AG09319 (cell line): ENCODE measurements around the gene ASPSCR1.
"Not testable (repeated sequence)": the region's sequence is repeated elsewhere in the genome, so short reads cannot be mapped to it uniquely, and the experiment has no call there.

ENCODE experiments used
- DNase-seq: peaks from one replicate; pipeline ENCODE4 v3.0.0-alpha.2; 2010; ENCODE audit warnings: low read depth; ENCODE audit errors: extremely low read depth
- TF ChIP-seq, protein P1 (sequence below): IDR thresholded peaks from 2 replicates; pipeline ENCODE4 v1.5.1; 2011; ENCODE audit warnings: low read depth, mild to moderate bottlenecking, inconsistent platforms, low read length, moderate library complexity

Gene ASPSCR1

GRCh38 chr17:81947189-81947588, 30.2 kb upstream of the ASPSCR1 start, which contains the start of gene MYADML2:
Gene MYADML2 (minus strand): TSS chr17:81947233. CDS start chr17:81941741, 5,492 bp downstream.
- TF ChIP-seq, protein P1, sequence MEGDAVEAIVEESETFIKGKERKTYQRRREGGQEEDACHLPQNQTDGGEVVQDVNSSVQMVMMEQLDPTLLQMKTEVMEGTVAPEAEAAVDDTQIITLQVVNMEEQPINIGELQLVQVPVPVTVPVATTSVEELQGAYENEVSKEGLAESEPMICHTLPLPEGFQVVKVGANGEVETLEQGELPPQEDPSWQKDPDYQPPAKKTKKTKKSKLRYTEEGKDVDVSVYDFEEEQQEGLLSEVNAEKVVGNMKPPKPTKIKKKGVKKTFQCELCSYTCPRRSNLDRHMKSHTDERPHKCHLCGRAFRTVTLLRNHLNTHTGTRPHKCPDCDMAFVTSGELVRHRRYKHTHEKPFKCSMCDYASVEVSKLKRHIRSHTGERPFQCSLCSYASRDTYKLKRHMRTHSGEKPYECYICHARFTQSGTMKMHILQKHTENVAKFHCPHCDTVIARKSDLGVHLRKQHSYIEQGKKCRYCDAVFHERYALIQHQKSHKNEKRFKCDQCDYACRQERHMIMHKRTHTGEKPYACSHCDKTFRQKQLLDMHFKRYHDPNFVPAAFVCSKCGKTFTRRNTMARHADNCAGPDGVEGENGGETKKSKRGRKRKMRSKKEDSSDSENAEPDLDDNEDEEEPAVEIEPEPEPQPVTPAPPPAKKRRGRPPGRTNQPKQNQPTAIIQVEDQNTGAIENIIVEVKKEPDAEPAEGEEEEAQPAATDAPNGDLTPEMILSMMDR, result no peak
- no peak for DNase-seq

DNA sequence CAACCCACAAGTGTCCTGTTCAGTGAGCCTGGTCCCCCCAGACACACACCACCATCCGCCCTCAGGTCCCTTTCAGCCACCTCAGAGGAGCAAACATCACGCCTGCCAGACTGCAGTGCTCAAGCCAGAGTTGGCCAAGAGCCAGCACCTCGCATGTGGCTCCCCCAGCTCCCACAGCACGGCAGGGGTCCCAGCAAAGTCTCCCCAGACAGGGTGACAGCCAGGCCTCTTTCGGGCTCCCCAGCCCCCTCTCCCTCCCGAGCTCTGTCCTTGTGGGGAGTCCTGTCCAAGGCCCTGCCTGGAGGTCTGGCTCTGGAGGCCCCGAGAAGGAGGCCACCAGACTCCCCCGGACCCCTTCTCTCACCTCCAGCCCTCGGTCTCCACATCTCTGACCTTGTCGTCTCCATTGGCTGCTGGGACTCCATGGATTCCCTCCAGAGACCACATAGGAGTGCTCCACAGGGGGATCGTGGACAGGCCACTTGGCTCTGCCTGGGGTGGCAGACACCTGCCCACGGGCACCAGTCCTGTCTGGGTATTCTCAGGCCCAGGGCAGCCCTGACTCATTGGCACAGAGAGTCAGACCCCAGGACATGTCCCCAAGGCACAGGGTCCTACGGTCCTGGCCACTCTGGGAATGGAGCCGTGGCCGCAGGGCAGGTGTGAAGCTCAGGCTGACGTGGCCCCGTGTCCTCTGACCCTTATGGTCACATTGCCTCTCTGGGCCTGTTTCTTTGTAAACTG, 28.6 kb upstream of the ASPSCR1 start:
- TF ChIP-seq, protein P1, result no peak
- DNase-seq, result no peak

GRCh38 chr17:81950501-81950900, 26.9 kb upstream of the ASPSCR1 start:
- TF ChIP-seq, protein P1, result no peak
- DNase-seq, result no peak

GRCh38 chr17:81951785-81952684, 25.4 kb upstream of the ASPSCR1 start:
- TF ChIP-seq, protein P1, result no peak
- DNase-seq, result no peak

GRCh38 chr17:81952792-81953228, 24.6 kb upstream of the ASPSCR1 start:
- TF ChIP-seq, protein P1, result no peak
- no peak for DNase-seq

DNA sequence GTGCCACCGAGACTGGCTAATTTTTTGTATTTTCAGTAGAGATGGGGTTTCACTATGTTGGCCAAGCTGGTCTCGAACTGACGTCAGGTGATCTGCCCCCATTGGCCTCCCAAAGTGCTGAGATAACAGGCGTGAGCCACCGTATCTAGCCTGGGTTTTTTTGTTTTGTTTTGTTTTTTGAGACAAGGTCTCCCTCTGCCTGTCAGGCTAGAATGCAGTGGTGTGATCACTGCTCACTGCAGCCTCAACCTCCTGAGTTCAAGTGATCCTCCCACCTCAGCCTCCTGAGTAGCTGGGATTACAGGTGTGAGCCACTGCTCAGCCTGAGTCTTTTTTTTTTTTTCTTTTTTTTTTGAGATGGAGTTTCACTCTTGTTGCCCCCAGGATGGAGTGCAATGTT, 24.0 kb upstream of the ASPSCR1 start:
- not testable (repeated sequence) for DNase-seq

DNA sequence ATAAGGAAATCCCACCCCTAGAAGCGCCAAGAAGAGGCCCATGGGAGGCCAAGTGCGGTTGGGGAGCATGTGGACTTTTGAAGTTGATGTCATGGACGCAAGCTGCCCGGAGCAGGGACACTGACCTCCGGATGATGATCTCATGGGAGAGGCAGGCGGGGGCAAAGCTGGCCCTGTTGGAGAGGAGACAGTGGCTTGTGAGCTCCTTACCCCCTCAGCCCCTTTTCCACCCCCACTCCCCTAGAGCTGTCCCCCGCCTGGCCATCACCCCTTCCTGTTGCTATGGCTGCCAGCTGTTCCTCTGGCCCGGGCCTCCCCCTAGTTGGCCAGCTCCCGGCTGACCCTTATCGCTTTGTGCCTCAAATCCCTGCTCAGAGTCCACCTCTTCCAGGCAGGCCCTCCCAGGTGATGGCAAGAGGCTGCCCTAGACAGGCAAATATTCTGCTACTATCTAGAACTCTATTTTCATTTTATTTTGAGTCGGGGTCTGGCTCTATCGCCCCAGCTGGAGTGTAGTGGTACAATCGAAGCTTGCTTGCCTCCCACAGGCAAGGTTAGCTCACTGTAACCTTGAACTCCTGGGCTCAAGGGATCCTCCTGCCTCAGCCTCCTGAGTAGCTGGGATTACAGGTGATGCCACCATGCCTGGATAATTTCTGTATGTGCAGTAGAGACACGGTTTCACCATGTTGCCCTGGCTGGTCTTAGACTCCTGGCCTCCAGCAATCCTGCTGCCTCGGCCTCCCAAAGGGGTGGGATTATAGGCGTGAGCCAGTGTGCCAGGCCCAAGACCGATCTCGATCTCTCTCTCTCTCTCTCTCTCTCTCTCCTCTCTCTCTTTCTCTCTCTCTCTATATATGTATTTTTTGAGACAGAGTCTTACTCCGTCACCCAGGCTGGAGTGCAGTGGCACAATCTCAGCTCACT, 23.0 kb upstream of the ASPSCR1 start:
- TF ChIP-seq, protein P1, result no peak
- no peak for DNase-seq
